ENCODE data around the gene FRMD4B. TPM values are rescaled to one million over a fixed set of nuclear protein-coding genes. Genes with fewer than 3 reads are reported as not detected.
"Not testable (repeated sequence)": the region's sequence is repeated elsewhere in the genome, so short reads cannot be mapped to it uniquely, and the experiment has no call there.

FRMD4B gene
- total RNA-seq, 1 experiment from 2014 or later: 19.1 TPM

GRCh38 chr3:69288161-69288895 lies 97.6 kb downstream of the FRMD4B start:
- no peak for DNase-seq (ENCODE audit: low read depth)

GRCh38 chr3:69283913-69284611 lies 101.8 kb downstream of the FRMD4B start:
- DNase-seq (ENCODE audit: low read depth): no peak

- DNase-seq (ENCODE audit: low read depth): no peak
Measured at GRCh38 chr3:69283496-69283895, 102.4 kb downstream of the FRMD4B start.

GRCh38 chr3:69282181-69282580 lies 103.7 kb downstream of the FRMD4B start:
- DNase-seq (ENCODE audit: low read depth): no peak

GRCh38 chr3:69277403-69277802 lies 108.5 kb downstream of the FRMD4B start:
- not testable (repeated sequence) for DNase-seq (ENCODE audit: low read depth)

- no peak for DNase-seq (ENCODE audit: low read depth)
Measured at GRCh38 chr3:69276884-69277283, 109.0 kb downstream of the FRMD4B start.

- DNase-seq (ENCODE audit: low read depth): not testable (repeated sequence)
Measured at GRCh38 chr3:69276191-69276590, 109.7 kb downstream of the FRMD4B start.

GRCh38 chr3:69273896-69274295 lies 112.0 kb downstream of the FRMD4B start:
- DNase-seq (ENCODE audit: low read depth): peak; percentile 50

GRCh38 chr3:69272556-69272955 lies 113.3 kb downstream of the FRMD4B start:
- no peak for DNase-seq (ENCODE audit: low read depth)

GRCh38 chr3:69271098-69271497 lies 114.8 kb downstream of the FRMD4B start:
- DNase-seq (ENCODE audit: low read depth): no peak

- no peak for DNase-seq (ENCODE audit: low read depth)
Measured at GRCh38 chr3:69266585-69266984, 119.3 kb downstream of the FRMD4B start.

- not testable (repeated sequence) for DNase-seq (ENCODE audit: low read depth)
Measured at GRCh38 chr3:69266071-69266470, 119.8 kb downstream of the FRMD4B start.

GRCh38 chr3:69260843-69261405 lies 125.0 kb downstream of the FRMD4B start:
- DNase-seq (ENCODE audit: low read depth): not testable (repeated sequence)

- DNase-seq (ENCODE audit: low read depth): no peak
Measured at GRCh38 chr3:69260216-69260787, 125.6 kb downstream of the FRMD4B start.

- DNase-seq (ENCODE audit: low read depth): no peak
Measured at GRCh38 chr3:69259125-69259524, 126.8 kb downstream of the FRMD4B start.

GRCh38 chr3:69255928-69256327 lies 130.0 kb downstream of the FRMD4B start:
- DNase-seq (ENCODE audit: low read depth): no peak

- DNase-seq (ENCODE audit: low read depth): no peak
Measured at GRCh38 chr3:69254351-69254750, 131.5 kb downstream of the FRMD4B start.

- no peak for DNase-seq (ENCODE audit: low read depth)
Measured at GRCh38 chr3:69252631-69253030, 133.3 kb downstream of the FRMD4B start.

- DNase-seq (ENCODE audit: low read depth): no peak
Measured at GRCh38 chr3:69252141-69252540, 133.7 kb downstream of the FRMD4B start.

- DNase-seq (ENCODE audit: low read depth): no peak
Measured at GRCh38 chr3:69251078-69251805, 134.6 kb downstream of the FRMD4B start.

- no peak for DNase-seq (ENCODE audit: low read depth)
Measured at GRCh38 chr3:69250014-69250413, 135.9 kb downstream of the FRMD4B start.

All from HT1080 (cell line).